Kidney tubule cell (primary cell): ENCODE data around the gene TDRD7.
A peak's percentile ranks its signal among the peaks of the same experiment; 100 is the strongest.

Experiments
- DNase-seq: peaks from one replicate; pipeline ENCODE4 v3.0.0-alpha.2; 2018; ENCODE audit warnings: low spot score

The TDRD7 gene

DNA sequence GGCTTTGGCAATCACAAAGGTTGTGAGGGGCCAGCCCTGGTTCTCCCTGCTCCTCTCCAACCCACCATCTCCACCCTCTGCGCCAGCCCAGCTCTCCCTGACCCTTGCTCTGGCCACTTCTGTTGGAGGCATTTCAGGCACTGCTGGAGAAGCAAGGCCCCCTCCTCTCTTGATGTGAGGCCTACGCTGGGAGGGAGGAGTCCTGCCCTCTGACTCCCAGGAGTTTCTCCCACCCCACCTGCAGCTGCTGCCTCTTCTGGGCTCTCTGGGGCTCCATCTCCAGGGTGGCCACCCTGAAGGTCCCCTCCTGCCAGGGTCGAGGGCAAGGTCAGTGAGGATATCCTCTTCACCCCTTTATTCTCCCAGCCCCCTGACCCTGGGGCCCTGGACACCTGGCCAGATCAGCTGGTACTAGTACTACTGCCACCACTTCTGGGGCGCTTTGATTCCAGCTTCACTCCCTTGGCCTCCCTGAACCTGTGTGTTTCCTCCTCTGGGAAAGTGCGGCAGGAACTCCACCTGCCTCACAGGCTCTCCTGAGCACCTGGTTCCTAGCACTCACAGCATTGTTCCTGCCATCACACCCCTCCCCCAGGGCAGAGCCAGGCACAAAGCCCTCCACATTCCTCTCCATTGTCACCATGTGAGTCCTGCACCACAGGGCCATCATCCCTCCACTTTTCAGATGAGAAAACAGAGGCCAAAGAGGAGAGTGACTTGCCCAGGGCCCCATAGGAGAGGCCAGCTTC lies 23.8 kb upstream of the TDRD7 start:
- DNase-seq: no peak

DNA sequence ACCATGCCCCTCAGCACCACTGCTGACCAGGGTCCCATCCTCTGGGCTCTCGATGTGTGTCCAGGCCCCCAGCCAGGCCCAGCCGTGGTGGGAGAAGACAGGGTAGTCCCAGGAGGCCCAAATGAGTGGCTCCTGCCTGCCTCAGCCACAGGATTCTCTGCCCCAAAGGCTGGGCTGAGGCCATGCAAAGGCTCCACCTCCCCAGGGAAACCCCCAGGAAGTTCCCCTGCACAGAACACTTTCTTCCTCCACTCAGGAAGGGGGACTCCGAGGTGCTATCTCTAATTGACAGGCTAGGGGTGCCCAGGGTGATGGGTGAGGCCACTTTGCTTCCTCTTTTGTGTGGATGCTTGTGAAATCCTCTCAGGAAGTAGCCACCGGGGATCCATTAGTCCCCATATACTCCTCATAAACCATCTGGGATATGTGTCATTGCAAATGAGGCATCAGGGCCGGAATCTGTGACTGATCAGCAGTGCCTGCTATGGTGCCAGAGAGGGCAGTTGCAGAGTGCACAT lies 23.1 kb upstream of the TDRD7 start:
- peak; percentile 75 for DNase-seq

DNA sequence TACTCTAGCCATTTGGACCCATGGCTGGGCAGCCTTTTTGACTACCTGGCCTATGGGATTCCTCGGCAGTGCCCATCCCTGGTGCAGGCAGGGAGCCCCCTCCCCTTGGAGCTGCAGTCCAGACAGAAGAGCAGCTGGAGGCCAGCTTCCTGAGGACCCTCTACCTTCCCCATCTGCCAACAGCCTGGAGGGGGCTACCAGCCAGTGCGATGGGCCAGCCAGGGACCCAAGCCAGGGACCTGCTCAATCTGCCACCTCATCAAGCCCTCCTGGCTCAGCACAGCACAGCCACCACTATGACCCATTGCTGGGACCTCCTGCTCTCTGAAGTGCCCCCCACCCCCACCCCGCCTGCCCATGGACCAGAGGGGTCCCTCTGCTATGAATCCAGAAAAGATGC lies 22.6 kb upstream of the TDRD7 start:
- DNase-seq: no peak

DNA sequence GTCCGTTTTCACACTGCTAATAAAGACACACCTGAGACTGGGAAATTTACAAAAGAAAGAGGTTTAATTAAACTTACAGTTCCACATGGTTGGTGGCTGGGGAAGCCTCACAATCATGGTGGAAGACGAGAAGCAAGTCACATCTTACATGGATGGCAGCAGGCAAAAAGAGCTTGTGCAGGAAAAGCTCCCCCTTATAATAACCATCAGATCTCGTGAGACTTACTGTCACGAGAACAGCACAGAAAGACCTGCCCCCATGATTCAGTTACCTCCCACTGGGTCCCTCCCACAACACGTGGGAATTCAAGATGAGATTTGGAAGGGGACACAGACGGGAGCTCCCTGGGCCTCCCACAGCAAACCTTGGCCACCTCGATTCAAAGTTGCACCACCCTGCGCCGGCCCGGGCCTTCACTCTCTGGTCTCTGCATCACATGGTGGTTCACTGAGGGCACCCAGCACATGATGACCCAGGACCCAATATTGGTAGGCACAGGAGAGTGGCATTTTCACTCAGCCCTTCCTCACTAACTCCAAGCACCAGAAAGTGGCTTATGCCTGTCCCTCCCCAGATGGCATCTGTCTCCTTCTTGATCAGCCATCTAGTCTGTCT lies 21.0 kb upstream of the TDRD7 start:
- DNase-seq: no peak

DNA sequence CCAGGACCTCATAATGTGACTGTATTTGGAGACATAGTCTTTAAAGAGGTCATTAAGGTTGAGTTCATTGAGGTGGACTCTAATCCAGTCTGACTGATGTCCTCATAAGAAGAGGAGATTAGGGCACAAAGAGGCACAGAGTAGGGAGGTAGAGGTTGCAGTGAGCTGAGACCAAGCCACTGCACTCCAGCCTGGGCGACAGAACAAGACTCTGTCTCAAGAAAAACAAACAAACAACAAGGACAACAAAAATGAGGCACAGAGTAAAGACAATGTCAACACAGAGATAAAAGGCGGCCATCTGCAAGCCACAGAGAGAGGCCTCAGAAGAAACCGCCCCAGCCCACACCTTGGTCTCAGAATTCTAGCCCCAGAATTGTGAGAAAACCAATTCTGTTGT lies 17.0 kb upstream of the TDRD7 start:
- DNase-seq: no peak

DNA sequence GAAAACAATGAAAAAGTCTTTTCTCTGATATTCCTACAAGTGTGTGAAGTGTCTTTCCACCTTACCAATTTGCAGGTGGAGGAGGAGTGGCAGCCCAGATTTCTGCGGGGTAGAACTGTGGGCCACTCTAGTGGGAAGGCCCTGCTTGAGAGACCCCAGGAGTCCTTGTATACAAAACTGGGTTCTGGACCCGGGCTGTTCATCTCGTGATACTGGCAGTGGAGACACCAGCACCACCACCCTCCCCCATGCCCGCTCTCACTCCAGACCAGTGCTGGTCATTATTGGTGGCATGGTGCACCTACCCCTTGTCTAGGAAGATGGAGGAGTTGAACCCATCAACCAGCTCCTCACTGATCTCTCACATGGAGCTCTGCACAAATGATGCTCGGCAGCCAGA lies 16.2 kb upstream of the TDRD7 start:
- DNase-seq: no peak

DNA sequence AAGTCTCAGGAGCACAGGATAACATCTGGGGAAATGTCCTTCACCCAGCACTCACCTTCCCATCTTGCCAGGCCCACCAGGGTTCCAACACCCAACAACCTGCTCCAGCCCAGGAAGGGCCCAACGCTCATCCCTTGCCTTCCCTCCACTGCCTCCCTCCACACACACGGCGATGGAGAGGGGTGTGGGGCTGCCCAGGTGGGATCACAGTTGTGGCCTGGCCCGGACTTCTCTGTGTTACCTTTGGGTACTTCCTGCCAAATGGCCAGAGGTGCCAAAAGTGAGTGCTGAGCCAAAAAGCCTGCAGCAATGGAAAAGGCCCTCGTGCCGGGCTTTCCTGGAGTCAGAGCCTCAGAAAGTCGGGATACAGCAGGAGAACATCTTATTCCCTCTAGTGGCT lies 15.6 kb upstream of the TDRD7 start:
- no peak for DNase-seq

DNA sequence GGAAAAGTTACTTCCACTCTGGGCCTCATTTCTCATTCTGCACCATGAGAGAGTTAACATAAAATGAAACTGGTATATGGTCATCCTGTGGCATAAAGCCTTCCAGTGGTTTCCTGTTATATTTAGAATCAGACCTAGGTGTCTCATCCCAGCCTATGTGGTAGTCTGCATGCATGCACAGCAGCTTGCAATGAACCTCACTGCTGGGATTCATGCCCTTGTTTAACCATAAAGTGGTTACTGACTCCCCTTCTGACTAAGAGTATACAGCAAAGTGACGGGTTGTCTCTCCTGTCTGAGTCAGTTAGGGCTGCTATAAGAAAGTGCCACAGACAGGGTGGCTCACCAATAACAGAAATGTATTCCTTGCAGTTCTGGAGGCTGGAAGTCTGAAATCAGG lies 14.7 kb upstream of the TDRD7 start:
- DNase-seq: peak; percentile 92

DNA sequence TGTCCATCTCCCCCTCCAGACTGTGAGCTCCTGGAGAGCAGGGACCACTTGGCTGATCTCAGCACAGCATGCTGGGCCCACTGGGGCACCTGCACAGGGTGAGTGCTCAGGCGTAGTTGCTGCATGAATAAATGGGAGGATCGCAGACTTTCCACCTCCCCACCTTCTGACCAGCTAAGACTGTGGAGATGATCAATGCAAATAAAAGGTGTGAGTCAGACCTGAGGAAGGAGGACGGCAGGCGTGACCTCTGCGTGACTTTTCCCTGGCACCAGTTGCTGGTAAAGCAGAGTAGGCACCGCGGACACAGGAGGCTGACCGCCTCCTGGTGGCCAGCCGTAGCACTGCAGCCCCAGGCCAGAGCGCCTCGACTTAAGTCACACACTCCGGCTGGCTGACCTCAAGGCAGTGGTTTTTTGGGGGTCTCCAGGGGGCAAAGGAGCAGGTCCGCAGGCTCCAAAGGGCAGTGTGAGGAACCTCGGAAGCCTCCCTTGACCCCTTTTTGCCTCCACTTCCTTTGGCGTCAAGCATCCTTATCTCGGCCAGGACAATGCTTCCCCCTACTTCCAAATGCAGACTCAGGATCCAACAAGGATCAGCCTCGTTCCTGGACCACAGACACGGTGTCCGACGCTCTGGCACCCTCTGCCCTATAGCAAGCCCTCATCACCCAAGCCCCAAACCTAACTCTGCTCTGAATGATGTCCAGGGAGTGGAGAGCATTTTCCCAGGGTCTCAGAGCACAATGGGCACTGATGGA lies 12.7 kb upstream of the TDRD7 start:
- DNase-seq: peak; percentile 98

DNA sequence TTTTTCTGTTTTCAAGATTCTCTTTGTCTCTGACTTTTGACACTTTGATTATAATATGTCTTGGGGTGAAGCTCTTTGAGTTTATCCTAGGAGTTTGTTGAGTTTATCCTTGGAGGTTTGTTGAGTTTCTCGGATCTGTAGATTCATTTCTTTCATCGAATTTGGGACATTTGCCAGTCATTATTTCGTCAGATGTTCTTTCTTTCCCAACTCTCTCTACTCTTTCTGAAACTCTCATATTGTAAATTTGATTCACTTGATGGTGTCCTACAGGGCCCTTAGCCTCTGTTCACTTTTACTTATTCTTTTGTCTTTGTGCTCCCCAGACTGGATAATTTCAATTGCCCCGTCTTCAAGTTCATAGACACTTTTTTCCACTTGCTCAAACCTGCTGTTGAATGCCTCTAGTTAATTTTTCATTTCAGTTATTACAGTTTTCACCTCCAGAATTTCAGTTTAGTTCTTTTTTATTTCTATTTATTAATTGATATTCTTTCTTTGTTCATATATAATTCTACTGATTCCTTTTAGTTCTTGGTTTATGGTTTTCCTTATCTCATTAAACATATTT lies 8.1 kb upstream of the TDRD7 start:
- no peak for DNase-seq

DNA sequence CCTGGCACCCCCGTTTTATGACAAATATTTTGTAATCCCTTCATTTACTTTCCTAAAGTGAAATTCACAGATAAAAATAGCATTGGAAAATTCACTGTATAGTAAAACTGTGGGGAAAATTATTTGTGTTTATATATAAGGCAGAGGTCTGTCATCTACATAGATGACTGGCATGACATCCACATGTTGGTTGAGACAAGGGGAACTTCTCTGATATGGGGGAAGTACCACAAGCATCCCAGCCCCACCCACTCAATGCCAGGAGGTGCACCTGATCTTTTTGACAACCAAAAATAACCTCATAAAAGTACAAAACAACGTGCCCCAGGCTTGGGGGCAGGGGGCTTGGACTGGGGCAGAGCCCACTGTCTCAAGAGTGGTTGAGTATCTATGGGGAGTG lies 6.3 kb upstream of the TDRD7 start:
- DNase-seq: no peak

DNA sequence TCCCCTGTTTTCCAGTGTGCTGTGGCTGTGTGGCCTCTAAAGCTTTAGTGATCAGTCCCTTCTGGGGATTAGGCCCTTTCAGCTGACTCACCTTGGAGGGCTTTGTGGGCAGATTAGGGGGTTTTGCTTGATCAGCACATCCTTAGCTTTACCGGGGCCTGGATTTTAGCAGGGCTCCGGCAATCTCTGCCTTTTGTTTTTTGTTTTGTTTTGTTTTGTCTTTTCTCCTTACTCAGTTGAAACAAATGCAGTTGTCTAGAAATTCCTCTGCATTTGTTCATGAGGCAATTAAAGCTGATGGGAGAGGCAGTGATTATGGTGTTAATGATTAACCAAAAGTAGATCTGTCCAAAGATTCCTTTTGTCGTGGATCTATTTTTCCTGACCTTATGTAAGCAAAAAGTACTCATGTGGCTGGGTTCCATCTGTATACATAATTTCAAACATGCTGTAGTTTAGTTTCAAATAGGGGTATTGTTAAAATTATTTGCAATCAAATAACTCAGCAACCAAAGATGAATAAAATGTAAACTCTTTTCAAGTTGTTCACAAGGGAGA lies 5.2 kb upstream of the TDRD7 start:
- DNase-seq: peak; percentile 60

DNA sequence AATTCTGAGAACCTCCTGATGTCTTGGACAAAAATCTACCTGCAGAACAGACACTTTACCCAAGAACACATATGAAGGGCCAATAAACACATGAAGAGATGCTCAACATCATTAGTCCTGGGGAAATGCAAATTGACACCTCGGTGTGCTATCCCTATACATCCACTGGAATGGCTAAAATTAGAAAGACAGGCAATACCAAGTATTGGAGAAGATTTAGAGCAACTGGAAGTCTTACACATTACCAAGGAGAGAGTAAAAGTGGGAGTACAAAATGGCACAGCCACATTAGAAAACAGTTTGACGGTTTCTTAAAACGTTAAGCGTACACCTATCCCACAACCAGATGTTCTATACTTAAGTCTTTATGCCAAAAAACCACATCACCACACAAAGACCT lies 3.3 kb upstream of the TDRD7 start:
- DNase-seq: no peak

DNA sequence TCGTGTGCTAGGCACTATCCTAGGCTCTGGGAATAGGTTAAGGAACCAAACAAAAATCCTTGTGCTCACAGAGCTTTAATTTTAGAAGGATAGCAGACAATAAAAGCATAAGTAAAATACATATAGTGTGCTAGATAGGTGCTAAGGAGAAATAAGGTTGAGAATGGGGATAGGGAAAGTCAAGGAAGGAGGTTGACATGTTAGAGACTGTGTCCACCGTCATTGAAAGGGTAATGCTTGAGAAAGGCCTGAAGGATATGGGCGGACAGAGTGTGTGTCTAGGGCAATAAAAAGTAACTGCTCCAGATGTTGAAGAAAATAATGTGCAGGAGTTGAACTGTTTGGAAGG lies 482 bp upstream of the TDRD7 start:
- DNase-seq: no peak

DNA sequence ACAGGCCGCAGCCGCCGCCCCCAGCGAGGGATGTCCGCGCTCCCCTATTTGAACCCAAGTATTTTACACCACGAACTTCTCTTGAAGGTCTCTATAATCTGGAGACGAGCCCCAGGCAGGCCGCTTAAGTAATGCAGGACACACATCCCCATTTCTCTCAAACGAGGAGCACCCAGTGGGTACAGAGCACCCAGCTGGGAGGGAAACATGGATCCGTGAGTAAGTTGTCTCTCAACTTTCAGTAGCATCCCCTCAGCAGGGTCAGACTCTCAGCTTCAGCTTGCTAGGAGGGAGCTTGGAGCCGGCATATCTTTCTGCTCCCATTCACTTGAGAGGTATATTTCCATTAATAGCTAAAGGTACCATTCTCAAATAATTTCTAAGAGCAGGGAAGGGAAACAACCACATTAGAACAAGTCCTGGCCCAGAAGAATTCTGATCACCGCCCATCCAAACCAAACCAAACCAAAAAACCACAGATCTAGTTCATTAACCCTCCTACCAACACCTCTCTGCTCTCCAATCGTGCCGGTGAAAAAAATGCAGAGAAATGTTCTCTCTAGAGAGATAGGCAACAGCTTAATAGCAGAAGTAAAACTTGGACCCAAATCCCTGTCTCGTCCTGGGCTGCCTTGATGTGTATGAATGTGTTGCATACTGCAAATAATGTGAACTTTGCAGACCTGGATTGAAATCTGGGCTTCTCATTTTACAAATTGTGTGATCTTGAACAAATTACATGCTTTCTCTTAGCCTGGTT lies 910 bp downstream of the TDRD7 start:
- DNase-seq: peak; percentile 36

DNA sequence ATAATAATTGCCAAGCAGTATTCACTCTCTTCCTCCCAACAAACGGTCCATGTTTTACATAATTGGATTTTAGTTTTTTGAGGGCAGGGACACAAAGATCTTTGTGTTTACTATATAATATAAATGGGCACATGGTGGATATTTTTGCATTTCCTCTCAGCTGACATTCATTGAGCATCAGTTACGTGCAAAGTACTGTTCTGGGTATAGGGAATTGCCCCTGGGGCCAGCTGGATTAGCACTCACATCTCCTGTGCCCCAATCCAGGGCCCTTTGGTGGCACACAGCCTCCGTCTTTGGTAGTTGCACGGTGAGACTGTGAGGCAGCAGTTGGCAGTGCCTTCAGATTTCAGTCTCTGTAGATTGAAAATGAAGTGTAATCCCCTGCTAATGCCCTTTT lies 1.6 kb downstream of the TDRD7 start:
- DNase-seq: no peak

DNA sequence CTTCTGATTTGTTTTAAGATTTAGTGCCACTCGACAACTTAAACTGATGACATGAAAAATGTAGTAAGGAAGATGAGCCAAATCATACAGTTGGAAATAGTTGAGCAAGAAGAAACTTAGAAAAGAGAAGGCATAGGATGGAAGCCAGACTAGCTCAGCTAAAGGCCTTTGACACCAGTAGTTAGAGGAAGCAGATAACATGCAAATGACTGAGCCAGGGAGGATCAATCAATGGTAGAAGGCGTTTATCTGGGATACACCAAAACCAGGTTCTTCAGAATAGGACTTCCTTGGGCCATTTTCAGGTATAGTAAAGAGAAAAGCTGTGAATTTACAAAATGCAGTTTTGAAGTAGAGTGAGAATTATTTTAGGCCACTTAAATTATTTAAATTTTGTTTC lies 3.2 kb downstream of the TDRD7 start:
- no peak for DNase-seq

DNA sequence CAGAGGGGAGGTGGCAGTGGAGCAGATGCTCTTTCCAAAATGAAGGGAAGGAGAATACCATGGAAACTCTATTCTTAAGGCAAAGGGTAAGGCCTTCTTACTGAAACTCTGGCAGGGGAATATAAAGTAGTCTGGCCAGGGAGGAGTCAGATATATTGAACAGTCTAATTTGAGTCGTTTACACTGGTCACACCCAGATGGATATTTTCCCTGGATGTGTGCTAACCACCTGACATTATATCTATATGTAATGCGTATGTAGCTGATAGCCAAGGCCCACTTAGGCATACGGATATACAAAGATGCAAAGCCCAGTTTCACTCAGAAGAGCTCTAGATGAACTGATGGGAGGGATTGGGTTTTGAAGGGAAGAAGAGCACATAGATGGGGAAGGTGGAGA lies 7.0 kb downstream of the TDRD7 start:
- no peak for DNase-seq

DNA sequence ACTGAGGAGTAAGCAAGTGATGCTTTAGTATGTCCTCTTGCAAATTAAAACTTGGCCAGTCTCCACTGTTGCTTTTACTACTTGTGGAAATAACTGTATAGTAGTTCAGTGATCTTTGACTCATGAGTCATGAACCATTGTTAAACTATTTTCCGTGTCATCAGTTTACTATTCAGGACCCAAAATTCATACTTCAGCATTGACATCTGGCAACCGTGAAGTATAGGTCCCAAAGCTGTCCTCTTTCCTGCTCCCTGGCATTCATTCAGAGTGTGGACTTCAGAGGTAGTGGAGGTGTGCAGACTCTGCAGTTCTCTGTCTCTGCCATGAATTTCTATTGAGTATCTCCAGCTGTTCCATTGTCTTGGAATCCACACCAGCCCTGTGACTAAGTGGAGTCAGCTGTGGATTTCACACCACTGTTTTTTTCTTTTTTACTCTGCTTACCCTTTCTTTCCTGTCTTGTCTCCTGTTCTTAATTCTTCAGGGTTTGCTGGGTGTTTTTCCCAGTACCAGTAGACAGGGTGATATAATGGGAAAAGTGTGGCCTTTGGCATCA lies 7.5 kb downstream of the TDRD7 start:
- peak; percentile 65 for DNase-seq

DNA sequence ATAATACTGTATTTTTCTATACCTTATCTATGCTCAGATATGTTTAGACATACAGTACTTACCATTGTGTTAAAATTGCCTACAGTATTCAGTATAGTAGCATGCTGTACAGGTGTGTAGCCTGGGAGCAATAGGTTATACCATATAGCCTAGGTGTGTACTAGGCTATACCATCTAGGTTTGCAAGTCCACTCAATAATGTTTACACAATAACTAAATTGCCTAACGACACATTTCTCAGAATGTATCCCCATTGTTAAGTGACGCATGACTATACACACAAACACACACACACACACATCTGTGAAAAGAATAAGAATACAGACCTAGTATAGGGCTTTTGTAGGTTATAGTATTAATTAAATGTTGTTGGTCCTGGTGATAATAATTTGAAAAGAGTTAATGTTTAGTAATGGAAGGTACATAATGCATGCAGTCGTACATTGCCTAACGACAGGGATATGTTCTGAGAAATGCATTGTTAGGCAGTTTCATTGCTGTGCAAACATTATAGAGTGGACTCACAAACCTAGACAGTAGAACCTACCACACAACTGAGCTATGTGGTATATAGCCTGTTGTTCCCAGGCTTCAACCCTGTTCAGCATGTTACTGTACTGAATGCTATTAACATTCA lies 13.6 kb downstream of the TDRD7 start:
- no peak for DNase-seq

DNA sequence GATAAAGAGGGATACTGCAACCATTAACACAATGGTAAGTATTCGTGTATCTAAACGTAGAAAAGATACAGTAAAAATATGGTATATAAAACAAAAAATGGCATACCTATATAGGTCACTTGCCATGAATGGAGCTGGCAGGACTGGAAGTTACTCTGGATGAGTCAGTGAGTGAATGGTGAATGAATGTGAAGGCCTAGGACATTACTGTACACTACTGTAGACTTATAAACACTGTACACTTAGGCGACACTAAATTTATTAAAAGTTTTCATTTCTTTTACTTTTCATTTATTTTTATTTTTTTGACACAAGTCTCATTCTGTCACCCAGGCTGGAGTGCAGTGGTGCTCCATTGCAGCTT lies 14.1 kb downstream of the TDRD7 start:
- DNase-seq: peak; percentile 20
